Choroid plexus epithelial cell (primary cell): ENCODE data around the gene FOXN4.

Experiments used
- DNase-seq: peaks from one replicate; pipeline ENCODE4 v3.0.0-alpha.2; 2010; ENCODE audit warnings: low read depth
- H3K4me3 ChIP-seq: 2 replicates; pipeline ENCODE4 v1.5.1; 2011; ENCODE audit warnings: low read depth, mild to moderate bottlenecking, control low read depth, low read length, moderate library complexity
- CTCF ChIP-seq: conservative IDR thresholded peaks from 2 replicates; pipeline ENCODE4 v1.5.1; 2011; ENCODE audit warnings: low read depth, mild to moderate bottlenecking, control low read depth, inconsistent platforms, low read length, moderate library complexity

FOXN4 gene

GRCh38 chr12:109291117-109291516 lies 18.0 kb downstream of the FOXN4 start:
- H3K4me3 ChIP-seq = no peak overlapping the region
- TF ChIP-seq CTCF = no peak
- DNase-seq = no peak

GRCh38 chr12:109290061-109290460 lies 19.0 kb downstream of the FOXN4 start:
- TF ChIP-seq CTCF = no peak
- H3K4me3 ChIP-seq = no peak overlapping the region
- no peak for DNase-seq

DNA sequence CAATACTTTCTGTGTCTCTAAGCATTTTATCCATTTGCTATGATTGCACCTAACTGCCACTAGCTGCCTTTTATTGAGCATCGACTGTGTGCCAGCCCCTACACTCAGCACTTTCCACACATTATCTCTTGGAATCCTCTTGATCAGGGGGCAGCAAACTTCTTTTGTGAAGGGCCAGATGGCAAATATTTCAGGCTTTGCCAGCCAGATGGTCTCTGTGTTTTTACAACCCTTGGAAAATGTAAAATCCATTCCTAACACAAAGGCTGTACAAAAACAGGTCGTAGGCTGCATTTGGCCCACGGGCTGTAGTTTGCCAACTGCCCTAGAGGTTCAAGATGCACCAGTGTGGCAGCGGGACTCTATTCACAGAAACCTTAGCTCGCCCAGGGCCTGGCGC lies 19.5 kb downstream of the FOXN4 start:
- no peak overlapping the region for H3K4me3 ChIP-seq
- no peak for TF ChIP-seq CTCF
- DNase-seq = no peak

DNA sequence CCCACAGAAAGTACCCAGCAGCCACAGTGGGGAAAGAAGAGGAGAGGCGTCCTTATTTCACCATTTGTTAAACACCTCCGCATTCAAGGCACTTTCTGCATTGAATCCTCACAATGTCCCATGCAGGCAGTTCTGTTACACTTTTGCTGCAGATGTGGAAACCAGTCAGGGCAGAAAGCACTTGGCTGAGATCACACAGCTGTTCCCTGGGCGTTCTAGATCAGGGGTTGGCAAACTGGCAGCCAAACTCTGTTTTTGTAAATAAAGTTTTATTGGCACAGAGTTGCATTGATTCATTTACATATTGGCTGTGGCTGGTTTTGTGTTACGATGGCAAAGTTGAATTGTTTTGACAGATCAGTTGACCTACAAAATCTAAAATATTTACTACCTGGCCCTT lies 20.1 kb downstream of the FOXN4 start:
- no peak overlapping the region for H3K4me3 ChIP-seq
- no peak for DNase-seq
- TF ChIP-seq CTCF = no peak

DNA sequence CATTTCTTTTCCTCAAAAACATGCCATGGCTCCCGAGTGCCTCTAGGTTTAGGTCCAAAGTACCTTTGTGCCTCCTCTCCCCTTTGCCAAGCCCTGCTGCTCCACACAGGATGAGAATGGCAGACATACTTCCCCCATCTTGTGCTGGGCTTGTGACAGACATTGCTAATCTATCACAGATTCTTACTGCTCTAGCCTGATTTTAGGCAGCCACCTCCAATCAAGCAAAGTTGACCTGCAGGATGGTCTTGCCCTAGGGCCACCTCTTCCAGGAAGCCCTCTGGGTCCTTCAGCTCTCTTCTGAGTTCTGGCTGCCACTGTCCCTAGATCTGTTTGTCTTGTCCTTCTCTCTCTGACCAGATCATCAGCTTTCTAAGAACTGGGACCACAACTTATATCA lies 20.5 kb downstream of the FOXN4 start:
- H3K4me3 ChIP-seq = no peak overlapping the region
- no peak for TF ChIP-seq CTCF
- DNase-seq = peak; percentile 12

DNA sequence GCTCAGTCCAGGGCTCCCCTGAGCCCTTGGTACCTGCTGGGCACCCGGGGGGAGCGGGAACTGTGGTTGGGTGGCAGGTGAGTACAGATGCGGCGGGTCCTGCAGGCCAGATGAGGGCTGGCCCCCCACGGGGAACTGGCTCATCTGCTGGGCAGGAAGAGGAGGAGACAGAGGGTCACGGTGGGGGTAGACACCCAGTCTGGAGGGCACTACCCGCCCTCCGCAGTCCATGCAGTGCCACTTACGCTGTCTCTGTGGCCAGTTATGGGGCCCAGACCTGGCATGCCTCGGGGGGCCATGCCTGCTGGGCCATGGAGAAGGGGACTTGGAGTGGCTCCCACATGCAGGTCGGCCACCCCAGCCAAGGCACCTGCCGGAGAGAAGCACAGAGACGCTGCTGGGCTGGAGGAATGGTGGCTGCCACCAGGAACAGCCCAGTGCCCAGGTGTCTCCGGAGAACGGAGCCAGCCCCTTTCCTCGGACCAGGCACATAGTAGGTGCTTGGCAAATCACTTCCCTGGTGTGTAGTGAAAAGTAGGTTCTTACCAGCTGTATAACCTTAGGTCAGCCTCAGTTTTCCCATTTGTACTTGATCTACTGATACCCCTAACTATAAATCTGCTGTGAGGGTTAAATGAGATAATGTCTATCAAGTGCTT lies 21.1 kb downstream of the FOXN4 start:
- no peak for TF ChIP-seq CTCF
- no peak for DNase-seq
- no peak overlapping the region for H3K4me3 ChIP-seq

- no peak for TF ChIP-seq CTCF
- DNase-seq = no peak
- H3K4me3 ChIP-seq = no peak overlapping the region
Measured at GRCh38 chr12:109287181-109287580, 21.9 kb downstream of the FOXN4 start.
